Measurements from ENCODE around the gene SBF1. TPM values are rescaled to one million over a fixed set of nuclear protein-coding genes. Genes with fewer than 3 reads are reported as not detected.

SBF1 gene
- total RNA-seq, 1 donor from 2014 or later, result 37.3 TPM

- DNase-seq (ENCODE audit: extremely low spot score in 2 of 2), result no peak
- no peaks in the 10 kb centered on the region for H3K36me3 ChIP-seq
- no peak overlapping the region for H3K4me3 ChIP-seq
- no peaks in the 10 kb centered on the region for H3K9me3 ChIP-seq
- no peak overlapping the region for H3K27ac ChIP-seq
- no peak for TF ChIP-seq CTCF (IDR thresholded peaks at IDR 0.05)
- no peak for TF ChIP-seq POLR2A (IDR thresholded peaks at IDR 0.05)
- no peak for TF ChIP-seq POLR2AphosphoS5 (IDR thresholded peaks at IDR 0.05; ENCODE audit: insufficient read depth in 1 of 2, low read depth in 1 of 2)
- peaks cover 15% of the 10 kb centered on the region for H3K4me1 ChIP-seq
- intact Hi-C loops (cut with DNase I), result no loop called here
- peaks cover 19% of the 10 kb centered on the region for H3K27me3 ChIP-seq
Observed at GRCh38 chr22:50485221-50486131, 10.6 kb upstream of the SBF1 start.

- Histone ChIP-seq H3K27me3 (peaks cover 19% of the 10 kb centered on the region), H3K4me3 (no peak overlapping the region), H3K4me1 (peaks cover 15% of the 10 kb centered on the region), H3K36me3 (no peaks in the 10 kb centered on the region), H3K27ac (no peak overlapping the region), H3K9me3 (no peaks in the 10 kb centered on the region)
- intact Hi-C loops (cut with DNase I), result no loop called here
- no peak for TF ChIP-seq POLR2A (IDR thresholded peaks at IDR 0.05)
- no peak for TF ChIP-seq CTCF (IDR thresholded peaks at IDR 0.05)
- TF ChIP-seq POLR2AphosphoS5 (IDR thresholded peaks at IDR 0.05; ENCODE audit: insufficient read depth in 1 of 2, low read depth in 1 of 2), result no peak
- DNase-seq (ENCODE audit: extremely low spot score in 2 of 2), result no peak
Observed at GRCh38 chr22:50483977-50484853, 9.4 kb upstream of the SBF1 start.

DNA sequence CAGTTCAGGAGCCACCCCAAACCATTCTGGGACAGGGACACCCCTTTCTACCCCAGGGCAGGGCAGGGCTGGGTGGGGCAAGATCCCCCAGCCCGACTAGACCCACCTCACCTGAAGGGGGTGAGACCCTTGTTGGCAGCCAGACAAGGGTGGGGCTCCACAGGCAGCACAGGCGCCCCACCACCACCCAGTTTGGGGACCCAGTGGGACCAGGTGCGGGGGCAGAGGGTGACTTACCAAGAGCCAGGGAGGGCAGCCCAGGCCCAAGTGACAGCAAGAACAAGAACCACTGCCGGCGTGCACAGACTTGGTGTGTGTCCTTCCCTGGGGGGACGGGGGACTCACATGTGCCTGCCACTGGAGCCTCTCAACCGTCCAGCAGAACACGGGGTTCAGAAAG lies 8.7 kb upstream of the SBF1 start:
- H3K4me3 ChIP-seq, result no peak overlapping the region
- TF ChIP-seq POLR2AphosphoS5 (IDR thresholded peaks at IDR 0.05; ENCODE audit: insufficient read depth in 1 of 2, low read depth in 1 of 2) (no peak), CTCF (IDR thresholded peaks at IDR 0.05) (no peak), POLR2A (IDR thresholded peaks at IDR 0.05) (no peak)
- no peak for DNase-seq (ENCODE audit: extremely low spot score in 2 of 2)
- peaks cover 19% of the 10 kb centered on the region for H3K27me3 ChIP-seq
- H3K27ac ChIP-seq, result no peak overlapping the region
- peaks cover 15% of the 10 kb centered on the region for H3K4me1 ChIP-seq
- H3K36me3 ChIP-seq, result no peaks in the 10 kb centered on the region
- H3K9me3 ChIP-seq, result no peaks in the 10 kb centered on the region
- intact Hi-C loops (cut with DNase I), result no loop called here

- peaks cover 15% of the 10 kb centered on the region for H3K4me1 ChIP-seq
- intact Hi-C loops (cut with DNase I), result no loop called here
- no peak for DNase-seq (ENCODE audit: extremely low spot score in 2 of 2)
- TF ChIP-seq CTCF (IDR thresholded peaks at IDR 0.05) (no peak), POLR2AphosphoS5 (IDR thresholded peaks at IDR 0.05; ENCODE audit: insufficient read depth in 1 of 2, low read depth in 1 of 2) (no peak), POLR2A (IDR thresholded peaks at IDR 0.05) (no peak)
- peaks cover 19% of the 10 kb centered on the region for H3K27me3 ChIP-seq
- H3K36me3 ChIP-seq, result no peaks in the 10 kb centered on the region
- no peaks in the 10 kb centered on the region for H3K9me3 ChIP-seq
- H3K4me3 ChIP-seq, result no peak overlapping the region
- no peak overlapping the region for H3K27ac ChIP-seq
Observed at GRCh38 chr22:50483106-50483505, 8.3 kb upstream of the SBF1 start.

Data from vagina (tissue), 2 donors.